SK-N-MC (cell line): ENCODE results near the gene SUN2.

Experiments
- EZH2 ChIP-seq: fragments of 200-600 bp; sonication (generic); IDR thresholded peaks from one replicate; pipeline ENCODE4 v1.6.1; 2017; ENCODE audit warnings: antibody characterized with exemption
- POLR2AphosphoS5 ChIP-seq: IDR thresholded peaks from 2 replicates; pipeline ENCODE4 v1.6.1; 2012; ENCODE audit warnings: mild to moderate bottlenecking, low read depth, low read length, borderline replicate concordance

- TF ChIP-seq EZH2 (no peak), POLR2AphosphoS5 (no peak)
Observed at GRCh38 chr22:38707346-38707745, 48.5 kb downstream of the SUN2 start.
